ENCODE data around the gene VAV2.
A peak's percentile ranks its signal among the peaks of the same experiment; 100 is the strongest.
"Not testable (repeated sequence)": the region's sequence is repeated elsewhere in the genome, so short reads cannot be mapped to it uniquely, and the experiment has no call there.

VAV2 gene

GRCh38 chr9:133761641-133762248, 230.4 kb downstream of the VAV2 start:
- no peak for DNase-seq

- DNase-seq = no peak
These were observed 231.3 kb downstream of the VAV2 start for GRCh38 chr9:133760713-133761290.

- no peak for DNase-seq
These were observed 232.2 kb downstream of the VAV2 start for GRCh38 chr9:133759946-133760345.

GRCh38 chr9:133759146-133759900, 232.8 kb downstream of the VAV2 start:
- no peak for DNase-seq

- no peak for DNase-seq
These were observed 233.9 kb downstream of the VAV2 start for GRCh38 chr9:133758228-133758627.

GRCh38 chr9:133754688-133755227, 237.4 kb downstream of the VAV2 start:
- DNase-seq = no peak

GRCh38 chr9:133754187-133754586, 237.9 kb downstream of the VAV2 start:
- no peak for DNase-seq

GRCh38 chr9:133752739-133753446, 239.2 kb downstream of the VAV2 start:
- no peak for DNase-seq

- no peak for DNase-seq
These were observed 241.0 kb downstream of the VAV2 start for GRCh38 chr9:133750982-133751649.

GRCh38 chr9:133747309-133747708, 244.8 kb downstream of the VAV2 start:
- no peak for DNase-seq

GRCh38 chr9:133744528-133744927, 247.6 kb downstream of the VAV2 start:
- DNase-seq = not testable (repeated sequence)

GRCh38 chr9:133742849-133743444, 249.2 kb downstream of the VAV2 start:
- DNase-seq = peak; percentile 71 to 90

GRCh38 chr9:133742251-133742650, 249.9 kb downstream of the VAV2 start:
- no peak for DNase-seq

- no peak for DNase-seq
These were observed 250.4 kb downstream of the VAV2 start for GRCh38 chr9:133741716-133742115.

- no peak for DNase-seq
These were observed 251.2 kb downstream of the VAV2 start for GRCh38 chr9:133740911-133741310.

GRCh38 chr9:133739408-133740280, 252.5 kb downstream of the VAV2 start:
- no peak for DNase-seq

GRCh38 chr9:133738640-133739225, 253.4 kb downstream of the VAV2 start:
- DNase-seq = no peak

- DNase-seq = peak in 1 of 2 experiments; percentile 26
These were observed 254.1 kb downstream of the VAV2 start, which contains the start of gene SARDH for GRCh38 chr9:133737774-133738639. Gene SARDH, minus strand, starts transcription at chr9:133738352. Its CDS starts 4,179 bp downstream, at chr9:133734173.

GRCh38 chr9:133737071-133737773, 254.9 kb downstream of the VAV2 start:
- no peak for DNase-seq

Measured in SW 1271 (cell line).